ENCODE data around the gene PNMA8A.

The PNMA8A gene

DNA sequence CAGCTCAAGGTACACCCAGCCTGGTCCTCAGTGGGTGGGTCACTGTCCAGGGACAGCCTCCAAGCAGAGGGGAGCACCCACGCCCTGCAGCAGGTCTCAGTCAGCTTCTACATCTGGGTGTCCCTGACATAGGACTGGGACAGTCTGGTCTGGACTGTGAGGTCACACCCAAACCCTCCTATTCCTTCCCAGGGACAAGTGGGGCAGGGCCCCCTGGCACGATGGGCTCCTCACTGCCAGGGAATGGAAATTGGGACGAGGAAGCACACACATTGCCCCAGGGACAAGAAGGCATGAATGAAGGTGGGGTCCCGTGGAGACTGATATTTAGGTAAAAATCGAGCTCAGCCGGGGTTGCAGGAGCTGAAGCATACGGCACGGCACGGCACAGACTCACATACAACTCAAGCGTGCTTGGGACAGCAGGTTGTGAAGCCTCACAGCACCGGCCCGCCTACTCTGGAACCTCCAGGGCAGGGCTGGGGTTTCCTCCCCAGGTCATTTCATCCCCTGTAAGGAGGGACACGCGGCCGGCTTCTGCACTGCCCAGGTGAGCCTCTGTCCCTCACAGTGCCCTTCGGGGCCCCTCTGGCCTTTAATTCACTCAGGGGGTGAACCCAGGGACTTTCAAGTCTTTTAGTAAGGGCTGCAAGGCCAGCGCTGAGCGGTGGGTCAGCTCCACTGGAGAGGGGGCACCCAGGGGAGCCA, 20.8 kb upstream of the PNMA8A start:
- no peak for DNase-seq

DNA sequence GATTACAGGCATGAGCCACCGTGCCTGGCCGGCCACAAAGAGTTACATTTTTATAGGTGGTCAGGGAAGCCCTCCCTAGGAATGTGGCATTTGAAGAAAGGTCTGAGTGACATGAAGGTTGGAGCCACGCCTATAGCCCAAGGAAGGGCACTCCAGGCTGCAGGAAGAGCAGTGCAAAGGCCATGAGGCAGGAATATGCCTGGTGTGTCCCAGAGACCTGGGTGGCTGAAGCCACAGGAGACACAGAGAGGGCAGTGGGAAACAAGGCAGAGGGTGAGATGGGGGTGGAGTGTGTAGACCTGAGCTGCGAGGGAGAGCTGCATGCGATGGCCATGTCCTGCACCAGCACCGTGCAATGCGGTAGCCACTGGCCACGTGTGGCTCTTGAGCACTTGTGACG, 19.4 kb upstream of the PNMA8A start:
- no peak for DNase-seq

DNA sequence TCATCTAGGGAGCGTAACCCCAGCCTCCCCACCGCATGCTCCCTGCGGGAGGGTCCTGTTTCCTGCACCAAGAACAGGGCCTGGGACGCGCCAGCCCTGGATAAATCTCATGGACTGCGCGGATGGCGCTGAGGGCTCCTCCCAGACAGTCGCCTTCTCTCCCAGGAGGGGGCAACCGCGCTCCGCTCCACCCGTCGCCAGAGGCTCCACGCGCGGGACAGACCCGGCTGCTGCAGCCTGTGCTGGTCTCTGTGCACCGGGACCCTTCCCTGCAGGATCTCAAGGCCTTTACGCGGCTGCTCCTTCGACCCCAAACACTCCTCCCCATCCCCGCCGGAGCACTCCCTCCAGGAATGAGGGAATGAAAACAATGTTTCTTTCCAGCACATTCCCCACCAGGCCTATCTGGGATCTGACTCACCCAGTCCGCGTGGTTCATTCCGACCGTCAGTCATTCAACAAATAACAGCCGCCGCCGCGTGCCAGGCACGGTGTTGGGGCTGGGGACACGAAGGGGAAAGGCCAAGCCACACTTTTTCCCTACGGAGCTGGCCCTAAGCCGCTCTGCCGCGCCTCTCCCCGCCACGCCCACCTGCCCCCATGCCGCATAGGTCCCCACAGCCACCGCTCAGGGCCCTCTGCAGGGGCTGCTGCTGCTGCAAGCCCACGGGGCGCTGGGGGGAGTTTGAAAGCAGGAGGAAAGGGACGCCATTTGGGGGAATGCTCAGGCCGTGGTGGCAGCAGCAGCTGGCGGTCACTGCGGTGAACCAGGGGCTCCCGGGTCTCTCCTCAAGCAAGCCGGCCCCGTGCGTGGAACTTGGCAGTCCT, 18.3 kb upstream of the PNMA8A start:
- DNase-seq = no peak

DNA sequence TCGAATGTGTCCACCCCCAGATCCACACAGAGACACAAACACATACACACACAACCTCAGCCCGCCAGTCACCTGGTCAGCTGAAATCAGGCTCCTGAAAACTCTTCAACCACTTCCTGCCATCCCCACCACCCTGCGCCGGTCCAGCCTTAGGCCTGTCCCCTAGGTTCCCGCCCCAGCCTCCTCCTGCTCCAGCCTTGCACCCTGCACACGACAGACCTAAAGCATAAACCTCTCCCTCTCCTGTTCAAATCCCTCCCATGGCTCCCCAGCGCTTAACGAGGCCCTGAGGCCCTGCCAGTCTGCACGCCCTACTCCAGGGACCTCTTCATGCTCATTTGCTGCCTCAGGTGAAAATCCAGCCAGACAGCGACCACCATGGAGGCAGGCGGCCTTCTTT, 17.2 kb upstream of the PNMA8A start:
- no peak for DNase-seq

DNA sequence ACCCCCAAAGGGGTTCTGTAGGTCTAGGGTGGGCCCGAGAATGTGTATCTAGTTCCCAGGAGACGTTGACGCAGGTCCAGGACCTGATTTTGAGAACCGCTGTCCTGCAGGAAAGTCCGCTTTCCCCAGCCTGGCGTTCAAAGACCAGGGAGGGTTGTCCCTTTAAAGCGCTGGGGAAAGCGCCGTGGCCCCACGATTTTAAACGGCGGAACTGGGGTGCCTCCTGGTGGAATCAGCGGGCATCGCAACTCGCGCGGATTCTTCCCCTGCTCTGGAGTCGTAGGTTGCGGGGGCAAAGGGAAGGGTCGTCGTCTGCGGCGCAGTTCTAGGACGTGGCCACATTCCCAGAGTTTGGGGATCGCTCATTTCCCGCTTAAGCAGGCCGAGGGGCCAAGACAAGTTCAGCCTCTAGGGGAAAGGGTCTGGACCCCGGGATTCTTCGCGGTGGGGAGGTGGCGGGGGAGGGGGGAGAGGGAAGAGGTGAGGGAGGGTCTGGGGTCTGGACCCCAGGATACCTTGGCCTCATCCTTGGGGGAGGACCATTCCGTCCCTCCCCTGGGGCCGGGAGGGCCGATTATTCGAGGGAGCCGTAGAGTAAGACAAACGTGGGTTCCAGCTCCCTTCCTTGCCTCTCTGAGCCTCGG, 16.6 kb upstream of the PNMA8A start:
- peak; percentile 64 for DNase-seq

DNA sequence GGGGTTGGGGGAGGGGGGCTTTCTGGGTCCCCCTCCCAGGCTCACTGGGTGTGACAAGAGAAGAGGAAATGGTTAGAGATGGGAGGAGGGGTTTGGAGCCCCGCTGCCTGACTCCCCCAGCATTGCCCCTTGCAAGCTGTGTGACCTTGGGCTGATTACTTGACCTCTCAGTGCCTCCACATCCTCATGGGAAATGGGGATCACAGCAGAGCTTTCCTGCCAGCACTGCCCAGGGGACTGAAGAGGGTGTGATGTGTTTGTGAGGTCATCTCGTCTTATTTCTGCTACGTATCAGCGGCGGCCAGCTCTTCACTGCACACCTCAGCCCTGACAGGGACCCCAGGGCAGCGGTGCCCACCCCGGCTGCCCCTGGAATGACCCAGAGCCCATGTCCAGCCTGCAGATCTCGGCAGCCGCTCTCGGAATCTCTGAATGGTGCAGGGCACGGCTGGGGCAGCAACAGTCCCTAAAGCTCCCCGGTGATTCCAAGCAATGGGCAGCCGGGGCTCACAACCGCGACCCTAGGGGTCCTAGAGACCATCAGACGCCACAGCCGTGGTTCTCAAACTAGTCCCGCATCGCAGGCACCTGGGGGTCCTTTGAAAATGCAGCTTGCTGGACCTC, 15.9 kb upstream of the PNMA8A start:
- DNase-seq = no peak

DNA sequence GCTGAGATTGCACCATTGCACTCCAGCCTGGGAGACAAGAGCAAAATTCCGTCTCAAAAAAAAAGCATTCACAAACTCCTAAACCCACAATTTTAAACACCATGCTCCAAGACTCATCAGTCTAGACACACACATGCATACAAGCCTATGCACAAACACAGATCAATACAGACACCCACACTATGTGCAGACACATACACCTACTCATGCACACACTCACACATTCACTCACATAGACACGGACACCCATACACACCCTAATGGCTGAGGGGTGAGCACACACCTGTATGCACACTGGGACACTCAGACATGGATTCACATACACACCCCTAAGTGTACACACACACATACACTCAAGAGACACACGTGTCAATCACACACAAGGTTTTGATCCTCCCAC, 15.0 kb upstream of the PNMA8A start:
- no peak for DNase-seq

DNA sequence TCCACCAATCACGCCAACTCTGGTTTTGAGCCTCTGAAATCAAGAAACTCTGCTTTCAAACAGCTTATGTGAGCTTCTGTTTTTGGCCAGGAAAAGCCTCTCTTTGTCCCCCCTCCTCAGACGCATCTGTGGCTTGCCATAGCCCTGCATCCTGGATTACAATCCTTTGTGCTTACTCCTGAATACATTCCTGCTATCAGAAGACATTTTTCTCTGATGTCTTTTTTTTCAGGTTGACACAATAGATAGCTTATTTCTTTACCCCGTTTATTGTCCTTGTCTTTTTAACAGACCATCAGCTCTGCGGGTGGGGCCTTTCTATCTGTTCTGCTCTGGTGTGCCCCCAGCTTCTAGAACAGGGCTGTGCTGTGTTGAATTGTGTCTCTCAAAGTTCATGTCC, 13.3 kb upstream of the PNMA8A start:
- DNase-seq = no peak

DNA sequence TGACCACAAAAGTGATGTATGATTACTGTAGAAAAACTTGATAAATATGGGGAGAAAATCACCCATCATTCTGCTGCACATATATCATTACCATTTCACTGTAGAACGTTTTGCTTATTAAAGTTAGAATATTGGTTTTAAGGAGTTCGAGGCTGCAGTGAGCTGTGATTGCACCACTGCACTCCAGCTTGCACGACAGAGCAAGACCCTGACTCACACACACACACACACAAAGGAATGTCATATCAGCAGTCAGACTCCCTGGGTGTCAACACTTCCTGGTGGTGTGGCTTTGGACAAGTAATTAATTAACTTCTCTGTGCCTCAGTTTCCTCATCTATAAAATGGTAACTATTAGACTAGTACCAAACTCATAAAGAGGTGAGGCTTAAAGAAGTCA, 11.3 kb upstream of the PNMA8A start:
- DNase-seq = no peak

DNA sequence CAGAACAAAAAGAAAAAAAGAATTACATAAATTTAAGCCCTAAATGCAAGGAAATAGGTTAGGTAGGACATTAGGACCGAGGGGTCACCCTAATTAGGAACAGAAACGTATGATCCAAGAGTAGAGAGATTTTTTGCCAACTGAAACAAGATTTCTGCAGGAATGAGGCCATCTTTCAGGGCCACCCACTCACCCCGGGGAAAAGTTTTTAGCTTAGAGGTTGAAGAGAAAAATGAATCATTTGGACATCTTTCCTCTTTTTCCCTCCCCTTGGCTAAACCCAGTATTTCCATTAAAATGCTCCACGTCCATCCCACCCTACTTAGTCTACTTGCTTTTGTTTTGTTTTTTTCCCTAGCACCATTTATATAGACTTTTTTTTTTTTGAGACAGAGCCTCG, 10.6 kb upstream of the PNMA8A start:
- no peak for DNase-seq

DNA sequence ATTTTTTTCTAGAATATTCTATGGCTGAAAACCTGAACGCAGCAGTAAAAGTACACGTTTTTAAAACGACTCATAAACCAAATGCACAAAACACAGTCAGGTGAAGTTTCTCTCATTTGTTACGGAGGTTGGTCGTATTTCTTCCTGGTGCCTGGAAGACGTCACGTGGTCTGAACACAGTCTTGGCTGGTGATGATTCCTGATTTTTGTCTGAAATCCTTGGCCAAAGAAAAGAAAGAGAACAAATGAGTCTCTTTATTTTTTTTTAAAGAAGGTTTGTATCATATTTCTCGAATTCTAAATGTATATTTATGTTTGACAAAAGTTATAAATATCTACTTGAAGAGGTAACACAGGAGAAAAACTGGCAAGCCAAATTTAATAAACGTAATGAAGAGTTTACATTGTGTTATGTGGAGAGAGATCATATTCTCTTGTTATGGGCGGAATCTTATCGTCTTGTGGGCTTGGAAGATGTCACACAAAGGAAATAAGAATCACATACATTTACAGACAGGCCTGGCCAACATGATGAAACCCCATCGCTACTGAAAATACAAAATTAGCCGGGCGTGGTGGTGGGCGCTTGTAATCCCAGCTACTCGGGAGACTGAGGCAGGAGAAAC, 10.0 kb upstream of the PNMA8A start:
- no peak for DNase-seq

DNA sequence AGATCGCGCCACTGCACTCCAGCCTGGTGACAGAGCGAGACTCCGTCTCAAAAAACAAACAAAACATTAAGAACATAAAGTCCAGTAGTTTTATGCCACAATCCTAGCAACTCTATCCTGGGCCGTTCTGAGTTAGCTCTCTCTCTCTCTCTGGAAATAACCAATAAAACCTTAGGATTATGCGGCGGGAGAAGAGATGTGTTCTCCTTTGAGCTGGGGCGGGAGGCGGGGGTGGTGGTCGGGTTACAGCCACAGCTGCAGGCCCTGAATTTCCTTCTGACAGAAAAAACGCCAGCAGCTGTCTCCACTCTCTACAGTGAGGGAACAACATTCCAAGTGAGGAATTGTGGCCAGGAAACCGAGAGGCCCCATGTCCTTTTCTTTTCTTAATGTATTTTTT, 9.1 kb upstream of the PNMA8A start:
- no peak for DNase-seq

DNA sequence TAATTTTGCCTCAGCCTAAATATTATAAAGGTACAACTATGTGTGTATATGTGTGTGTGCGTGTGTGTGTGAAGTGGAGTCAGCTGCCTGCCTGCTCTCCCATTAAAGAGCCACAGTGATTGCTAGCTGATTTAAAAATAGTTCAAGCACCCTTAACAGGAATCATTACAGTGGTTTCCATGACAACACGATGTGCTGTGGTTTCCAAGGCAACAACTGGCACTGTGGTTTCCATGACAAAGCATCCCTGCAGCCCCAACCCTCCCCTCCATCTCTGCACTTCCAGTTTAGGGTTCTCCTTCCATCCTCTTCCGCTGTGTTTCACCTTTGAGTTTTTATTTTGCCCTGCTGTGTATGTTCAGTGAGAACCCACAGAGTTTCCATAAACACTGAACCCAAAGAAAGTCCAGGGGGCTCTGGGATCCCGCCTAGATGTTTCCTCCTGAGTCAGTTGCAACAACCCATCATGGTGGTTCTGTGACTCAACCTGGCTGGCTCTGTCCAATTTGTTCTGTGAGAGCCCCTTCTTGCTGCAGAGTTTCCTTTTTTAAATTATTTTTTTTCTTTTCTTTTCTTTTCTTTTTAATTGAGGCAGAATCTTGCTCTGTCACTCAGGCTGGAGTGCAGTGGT, 7.1 kb upstream of the PNMA8A start:
- DNase-seq = no peak

DNA sequence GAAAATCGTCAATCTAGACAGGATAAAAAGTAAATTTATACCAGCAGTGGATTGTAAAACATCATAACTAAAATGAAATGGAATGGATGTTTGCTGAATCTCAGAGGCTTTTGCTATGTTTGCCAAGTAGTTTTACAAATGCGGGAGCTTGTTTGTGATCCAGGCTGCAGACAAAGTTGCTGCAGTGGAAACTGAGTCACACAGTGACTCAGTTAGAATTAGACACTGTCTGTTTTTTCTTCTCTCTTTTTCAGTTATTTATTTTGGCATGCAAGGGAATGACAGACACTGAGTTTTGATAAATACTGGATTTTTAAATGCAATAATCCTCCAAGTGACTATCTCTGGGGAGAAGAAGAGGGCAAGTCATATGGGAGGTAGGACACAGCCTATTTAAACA, 4.6 kb upstream of the PNMA8A start:
- no peak for DNase-seq

DNA sequence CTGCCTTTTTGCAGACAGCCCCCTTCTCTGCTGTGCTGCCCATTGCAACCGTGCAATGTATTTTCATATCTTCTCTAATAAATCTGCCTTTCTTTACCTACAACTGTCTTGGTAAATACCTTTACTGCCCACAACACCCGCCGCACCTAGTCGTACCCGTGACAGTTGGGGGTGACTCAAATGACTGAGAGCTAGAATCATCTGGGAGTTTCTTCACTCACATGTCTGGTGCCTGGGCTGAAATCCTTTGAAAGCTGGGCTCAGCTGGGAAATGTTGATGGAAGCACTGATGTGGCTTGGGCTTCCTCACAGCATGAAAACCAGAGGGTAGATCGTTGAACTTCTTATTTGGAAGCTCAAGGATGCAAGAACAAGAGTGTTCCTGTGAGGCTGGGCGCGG, 2.8 kb upstream of the PNMA8A start:
- DNase-seq = no peak

DNA sequence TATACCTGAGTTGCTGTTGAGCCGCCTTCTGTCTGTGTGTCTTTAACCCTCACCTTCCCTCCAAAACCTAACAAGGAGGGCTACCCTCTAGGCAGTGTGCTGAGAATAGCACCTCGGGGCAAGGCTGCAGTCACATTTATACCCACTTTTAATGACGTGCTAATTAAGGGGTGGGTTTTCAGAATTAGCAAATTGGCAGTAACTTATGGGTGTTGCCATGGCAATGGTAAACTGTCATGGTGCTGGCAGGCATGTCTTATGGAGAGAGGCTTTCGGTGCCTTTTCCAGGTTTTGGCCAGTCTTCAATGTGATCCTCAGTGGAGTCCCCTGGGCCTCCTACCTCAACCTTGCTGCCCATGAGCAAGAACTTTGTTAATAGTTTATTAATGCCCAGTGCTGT, 1.2 kb upstream of the PNMA8A start:
- no peak for DNase-seq

DNA sequence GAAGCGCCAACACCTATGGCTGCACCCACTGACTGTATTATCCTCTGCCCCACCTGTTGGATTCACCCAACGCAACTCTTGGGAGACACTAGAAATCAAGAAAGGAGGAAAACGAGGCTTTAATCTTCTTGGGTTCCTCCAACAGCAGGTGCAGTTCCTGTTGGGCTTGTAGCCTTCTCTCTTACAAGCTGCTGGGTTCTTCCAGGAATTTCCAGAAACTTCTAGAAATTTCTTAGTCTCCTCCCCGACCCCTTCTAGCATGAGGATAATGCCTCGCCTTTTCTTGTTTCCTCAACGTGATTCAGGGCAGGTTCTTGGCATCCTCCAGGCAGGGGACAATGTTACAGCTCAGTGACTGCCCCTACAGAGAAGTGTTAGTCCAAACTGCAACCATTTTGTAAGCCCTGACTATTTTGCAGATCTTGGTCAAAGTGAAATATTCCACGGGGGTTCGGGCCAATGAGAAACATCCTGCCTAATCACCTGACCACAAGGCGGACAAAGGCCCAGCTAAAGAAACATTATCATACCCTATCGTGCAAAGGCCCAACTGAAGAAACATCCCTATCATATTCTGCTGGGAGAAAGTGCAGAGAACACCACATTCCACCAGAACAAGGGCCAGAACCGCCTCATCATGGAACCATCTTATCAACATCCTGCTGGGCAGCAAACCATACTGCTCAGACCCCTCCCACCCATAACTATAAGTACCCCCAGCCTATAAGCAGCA, 614 bp upstream of the PNMA8A start:
- DNase-seq = no peak

DNA sequence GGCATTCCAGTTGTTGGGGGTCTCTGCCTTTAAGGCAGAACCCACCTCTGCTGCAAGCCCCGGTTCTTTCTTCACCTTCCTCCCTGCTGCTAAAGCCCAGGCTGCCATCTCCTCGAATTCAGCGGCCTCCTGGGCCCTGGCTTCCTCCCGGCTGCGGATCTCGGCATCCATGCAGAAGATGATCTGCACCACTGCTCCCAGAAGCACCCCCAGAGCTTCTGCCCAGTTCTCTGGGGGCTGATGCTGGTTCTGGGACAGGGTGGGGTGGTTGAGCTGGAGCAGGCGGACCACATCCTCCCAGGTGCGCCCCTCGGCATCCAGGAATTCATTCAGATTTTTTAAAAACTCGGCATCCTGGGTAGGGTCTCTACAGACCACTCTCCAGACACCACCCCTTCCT, 987 bp downstream of the PNMA8A start:
- DNase-seq = no peak

DNA sequence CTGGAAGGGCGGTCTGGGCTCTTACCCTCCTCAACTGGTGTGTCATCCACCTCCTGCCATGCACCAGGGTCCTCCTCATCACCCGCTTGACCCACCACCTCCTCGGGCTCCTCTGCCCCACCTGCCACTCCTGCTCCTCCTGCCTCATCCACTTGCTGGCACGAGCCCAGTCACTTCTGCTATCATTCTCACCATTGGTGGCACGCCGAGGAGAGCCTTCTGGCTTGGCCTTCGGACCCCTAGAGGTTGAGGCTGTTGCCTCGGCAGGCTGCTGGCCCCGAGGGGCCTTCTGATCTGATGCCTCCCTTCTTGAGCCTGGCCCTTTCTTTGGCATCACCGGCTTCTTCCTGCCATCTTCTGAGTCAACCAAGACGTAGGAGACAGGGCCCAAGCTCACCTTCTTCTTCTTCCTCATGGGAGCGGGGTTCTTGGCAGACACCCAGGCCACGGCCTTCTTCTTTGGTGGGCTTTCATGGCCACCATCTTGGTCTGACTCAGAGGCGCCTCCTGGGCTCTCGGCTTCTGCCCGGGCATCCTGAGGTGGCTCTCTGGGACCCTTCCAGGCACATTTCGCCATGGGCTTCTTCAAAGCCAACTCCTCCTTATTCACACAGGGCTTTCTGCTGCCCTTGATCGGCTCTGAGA, 1.7 kb downstream of the PNMA8A start:
- no peak for DNase-seq

DNA sequence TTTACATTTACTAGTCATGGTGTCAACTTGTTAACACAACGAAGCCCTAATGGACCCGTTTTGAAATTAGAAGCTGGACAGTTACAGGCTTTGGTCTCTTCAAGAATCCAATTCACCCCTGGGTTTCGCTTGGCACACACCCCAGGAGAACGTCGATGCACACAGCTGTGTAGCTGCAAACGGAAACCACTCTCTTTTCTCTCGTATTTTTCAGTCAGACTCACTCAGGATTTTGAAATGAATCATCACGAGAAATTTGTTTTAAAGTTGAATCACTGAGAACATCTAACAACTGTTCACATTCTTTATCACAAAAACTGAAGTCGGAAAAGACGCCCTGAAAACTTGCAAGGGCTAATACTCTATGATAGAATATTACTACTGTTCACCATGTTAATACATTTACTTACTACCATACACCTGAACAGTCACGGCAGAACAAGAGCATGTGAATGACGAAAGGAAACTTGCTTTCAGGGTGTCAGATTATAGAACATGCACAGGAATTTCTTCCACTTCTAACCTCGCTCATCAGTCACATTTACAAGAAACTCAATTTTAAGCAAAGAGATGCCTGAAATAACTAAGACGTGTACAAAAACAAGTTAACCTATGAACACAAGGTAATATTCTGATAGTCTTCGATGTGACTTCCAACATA, 4.7 kb downstream of the PNMA8A start:
- peak; percentile 15 for DNase-seq

DNA sequence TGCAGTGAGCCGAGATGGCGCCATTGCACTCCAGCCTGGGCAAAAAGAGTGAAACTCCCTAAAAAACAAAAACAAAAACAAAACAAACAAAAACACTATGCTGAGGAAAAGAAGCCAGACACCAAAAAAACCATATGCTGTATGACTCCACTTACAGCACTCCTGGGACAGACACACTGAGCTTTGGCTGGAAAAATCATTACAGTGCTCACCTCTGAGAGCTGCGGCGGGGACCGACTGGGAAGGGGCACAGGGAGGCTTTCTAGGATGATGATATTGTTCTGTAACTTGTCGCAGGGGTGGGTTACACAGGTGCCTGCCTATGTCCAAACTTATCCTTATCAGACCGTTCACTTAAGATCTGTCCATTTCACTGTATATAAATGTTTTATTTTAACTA, 7.8 kb downstream of the PNMA8A start:
- DNase-seq = no peak

Measured in stimulated activated naive CD4-positive, alpha-beta T cell treated with Interleukin-2 at 50 U/mL for 16 hours (primary cell).